NCI-H128 (cell line): ENCODE data around the gene OR4C13.
"Not testable (repeated sequence)": the region's sequence is repeated elsewhere in the genome, so short reads cannot be mapped to it uniquely, and the experiment has no call there.

Source experiments
- DNase-seq: peaks from one replicate; lab custom pipeline; 2025; ENCODE audit not compliant: unreplicated experiment; lab: John Stamatoyannopoulos, UW

The OR4C13 gene

DNA sequence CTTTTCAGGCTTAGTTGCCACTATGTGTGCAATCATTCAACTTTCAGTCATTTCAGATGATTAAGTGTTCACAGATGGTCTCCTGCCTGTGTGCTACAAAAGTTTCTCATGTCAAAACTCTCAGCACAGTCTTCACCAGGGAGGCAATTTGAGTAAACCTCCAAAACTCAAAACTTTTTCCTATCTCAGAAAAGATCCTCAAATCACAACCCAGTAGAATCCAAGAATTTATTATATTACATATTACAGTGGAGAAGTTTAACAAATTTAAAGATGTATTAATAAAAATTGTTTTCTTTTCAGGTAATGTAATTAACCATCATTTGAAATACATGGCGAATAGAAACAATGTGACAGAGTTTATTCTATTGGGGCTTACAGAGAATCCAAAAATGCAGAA, at the start of gene OR4C13:
Gene OR4C13, plus strand, starts transcription at position 301 of the 400 bp plus-strand sequence. Its CDS starts 32 bp downstream, at position 333.
- DNase-seq, result no peak

DNA sequence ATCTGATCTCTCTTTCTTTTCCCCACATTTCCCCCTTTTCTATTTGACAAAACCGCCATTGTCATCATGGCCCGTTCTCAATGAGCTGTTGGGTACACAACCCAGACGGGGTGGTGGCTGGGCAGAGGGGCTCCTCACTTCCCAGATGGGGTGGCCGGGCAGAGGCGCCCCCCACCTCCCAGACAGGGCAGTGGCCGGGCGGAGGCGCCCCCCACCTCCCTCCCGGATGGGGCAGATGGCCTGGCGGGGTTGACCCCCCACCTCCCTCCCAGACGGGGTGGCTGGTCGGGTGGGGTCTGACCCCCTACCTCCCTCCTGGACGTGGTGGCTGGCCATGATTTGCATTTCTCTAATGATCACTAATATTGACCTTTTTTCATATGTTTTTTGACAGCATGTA, 40.7 kb upstream of the OR4C13 start:
- not testable (repeated sequence) for DNase-seq

DNA sequence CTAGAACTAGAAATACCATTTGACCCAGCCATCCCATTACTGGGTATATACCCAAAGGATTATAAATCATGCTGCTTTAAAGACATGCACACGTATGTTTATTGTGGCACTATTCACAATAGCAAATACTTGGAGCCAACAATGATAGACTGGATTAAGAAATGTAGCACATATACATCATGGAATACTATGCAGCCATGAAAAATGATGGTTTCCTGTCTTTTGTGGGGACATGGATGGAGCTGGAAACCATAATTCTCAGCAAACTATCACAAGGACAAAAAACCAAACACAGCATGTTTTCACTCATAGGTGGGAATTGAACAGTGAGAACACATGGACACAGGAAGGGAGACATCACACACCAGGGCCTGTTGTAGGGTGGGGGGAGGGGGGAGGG, 3.5 kb upstream of the OR4C13 start:
- DNase-seq, result not testable (repeated sequence)

DNA sequence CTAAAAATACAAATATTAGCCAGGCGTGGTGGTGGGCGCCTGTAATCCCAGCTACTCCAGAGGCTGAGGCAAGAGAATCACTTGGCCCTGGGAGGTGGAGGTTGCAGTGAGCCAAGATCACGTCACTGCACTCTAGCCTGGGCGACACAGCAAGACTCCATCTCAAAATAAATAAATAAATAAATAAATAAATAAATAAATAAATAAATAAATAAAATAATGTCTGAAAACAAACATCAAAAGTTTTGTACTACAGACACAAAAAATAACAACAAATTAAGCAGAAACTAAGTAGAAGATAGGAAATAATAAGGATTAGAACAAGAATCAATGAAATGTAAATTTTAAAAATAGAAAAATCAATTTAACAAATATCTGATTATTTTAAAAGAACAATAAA, 21.2 kb downstream of the OR4C13 start:
- not testable (repeated sequence) for DNase-seq

DNA sequence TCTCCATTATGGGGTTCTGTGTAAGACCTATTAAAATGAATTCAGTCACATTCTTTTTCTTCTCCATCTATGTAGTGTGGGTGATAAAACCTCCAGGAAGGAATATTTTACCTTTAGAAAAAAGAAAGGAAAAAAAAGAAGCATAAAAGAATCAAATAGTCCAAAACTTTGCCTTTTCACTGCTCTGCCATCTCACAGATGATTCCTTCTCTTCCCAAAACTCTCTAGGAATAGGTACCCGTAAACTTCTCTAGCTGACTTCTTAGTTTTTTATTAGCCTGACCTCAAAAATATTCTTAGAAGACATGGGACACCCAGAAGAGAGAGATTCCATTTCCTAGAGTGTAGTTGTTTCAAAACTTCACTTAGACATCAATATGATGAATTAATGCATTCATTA, 30.2 kb downstream of the OR4C13 start, which contains the start of gene OR4C12:
Gene OR4C12, minus strand, starts transcription at position 101 of the 400 bp plus-strand sequence. Its CDS starts 34 bp downstream, at position 67.
- not testable (repeated sequence) for DNase-seq

DNA sequence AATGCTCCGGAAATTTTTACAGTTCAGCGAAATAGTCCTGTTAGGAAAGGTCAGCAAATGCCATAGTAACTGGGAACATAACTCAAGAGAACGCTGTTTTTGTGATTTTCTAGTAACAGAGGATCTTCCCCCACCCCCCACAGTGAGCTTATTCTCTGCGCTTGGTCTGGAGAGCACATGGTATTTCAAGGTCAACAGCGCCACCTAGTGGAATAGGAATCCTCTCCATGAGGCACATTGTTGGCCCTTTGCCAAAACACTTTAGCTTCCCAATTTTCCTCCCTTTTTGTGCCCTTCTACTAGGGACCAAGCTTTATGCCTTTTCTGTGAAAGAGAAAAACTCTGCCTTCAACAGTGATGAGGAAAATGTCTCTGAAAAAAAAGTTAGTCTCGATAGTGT, 43.4 kb downstream of the OR4C13 start:
- peak; percentile 18 for DNase-seq
